ENCODE data around the gene ITGB4. TPM values are rescaled to one million over a fixed set of nuclear protein-coding genes. Genes with fewer than 3 reads are reported as not detected.

The ITGB4 gene
- total RNA-seq, 1 donor from 2014 or later: 9.7 TPM

DNA sequence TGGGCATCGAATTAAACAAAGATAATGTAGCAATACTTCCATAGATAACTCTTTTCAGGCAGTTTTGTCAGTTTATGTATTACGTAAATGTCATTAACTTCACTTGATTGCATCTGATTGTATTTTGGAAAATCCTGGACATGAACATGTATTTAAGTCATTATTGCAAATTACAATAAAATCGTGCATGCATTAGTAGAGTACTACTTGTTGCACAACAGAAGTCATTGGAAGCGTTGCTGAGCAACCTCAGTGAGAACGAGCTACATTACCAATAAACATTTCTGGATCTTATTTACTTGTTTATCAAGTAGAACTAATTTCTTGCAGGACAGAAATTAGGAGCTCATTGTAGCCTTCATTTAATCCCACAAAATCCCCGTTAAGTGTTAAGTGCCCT, 70.0 kb downstream of the ITGB4 start:
- Mint-ChIP-seq H3K36me3 (ENCODE audit: insufficient read depth) (peaks cover 8% of the 10 kb centered on the region), H3K9me3 (ENCODE audit: low read depth) (no peaks in the 10 kb centered on the region), H3K4me1 (ENCODE audit: low read depth) (peaks cover 7% of the 10 kb centered on the region), H3K27ac (peak overlapping the region; percentile 2), H3K4me3 (ENCODE audit: low read depth) (no peak overlapping the region), H3K27me3 (no peaks in the 10 kb centered on the region)
- TF ChIP-seq, protein P1, sequence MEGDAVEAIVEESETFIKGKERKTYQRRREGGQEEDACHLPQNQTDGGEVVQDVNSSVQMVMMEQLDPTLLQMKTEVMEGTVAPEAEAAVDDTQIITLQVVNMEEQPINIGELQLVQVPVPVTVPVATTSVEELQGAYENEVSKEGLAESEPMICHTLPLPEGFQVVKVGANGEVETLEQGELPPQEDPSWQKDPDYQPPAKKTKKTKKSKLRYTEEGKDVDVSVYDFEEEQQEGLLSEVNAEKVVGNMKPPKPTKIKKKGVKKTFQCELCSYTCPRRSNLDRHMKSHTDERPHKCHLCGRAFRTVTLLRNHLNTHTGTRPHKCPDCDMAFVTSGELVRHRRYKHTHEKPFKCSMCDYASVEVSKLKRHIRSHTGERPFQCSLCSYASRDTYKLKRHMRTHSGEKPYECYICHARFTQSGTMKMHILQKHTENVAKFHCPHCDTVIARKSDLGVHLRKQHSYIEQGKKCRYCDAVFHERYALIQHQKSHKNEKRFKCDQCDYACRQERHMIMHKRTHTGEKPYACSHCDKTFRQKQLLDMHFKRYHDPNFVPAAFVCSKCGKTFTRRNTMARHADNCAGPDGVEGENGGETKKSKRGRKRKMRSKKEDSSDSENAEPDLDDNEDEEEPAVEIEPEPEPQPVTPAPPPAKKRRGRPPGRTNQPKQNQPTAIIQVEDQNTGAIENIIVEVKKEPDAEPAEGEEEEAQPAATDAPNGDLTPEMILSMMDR (IDR thresholded peaks at IDR 0.05; ENCODE audit: unreplicated experiment): no peak
- DNase-seq (ENCODE audit: low spot score, unreplicated experiment): no peak

GRCh38 chr17:75793460-75793859, 72.2 kb downstream of the ITGB4 start:
- no peak overlapping the region for H3K4me3 Mint-ChIP-seq (ENCODE audit: low read depth)
- TF ChIP-seq, protein P1 (IDR thresholded peaks at IDR 0.05; ENCODE audit: unreplicated experiment): no peak
- no peak overlapping the region for H3K27ac Mint-ChIP-seq
- no peaks in the 10 kb centered on the region for H3K9me3 Mint-ChIP-seq (ENCODE audit: low read depth)
- no peak for DNase-seq (ENCODE audit: low spot score, unreplicated experiment)
- H3K36me3 Mint-ChIP-seq (ENCODE audit: insufficient read depth): peaks cover 6% of the 10 kb centered on the region
- H3K27me3 Mint-ChIP-seq: no peaks in the 10 kb centered on the region
- no peaks in the 10 kb centered on the region for H3K4me1 Mint-ChIP-seq (ENCODE audit: low read depth)

- no peaks in the 10 kb centered on the region for H3K9me3 Mint-ChIP-seq (ENCODE audit: low read depth)
- H3K27me3 Mint-ChIP-seq: no peaks in the 10 kb centered on the region
- TF ChIP-seq, protein P1 (IDR thresholded peaks at IDR 0.05; ENCODE audit: unreplicated experiment): no peak
- no peaks in the 10 kb centered on the region for H3K4me1 Mint-ChIP-seq (ENCODE audit: low read depth)
- H3K4me3 Mint-ChIP-seq (ENCODE audit: low read depth): no peak overlapping the region
- peak overlapping the region; percentile 90 for H3K27ac Mint-ChIP-seq
- no peak for DNase-seq (ENCODE audit: low spot score, unreplicated experiment)
- H3K36me3 Mint-ChIP-seq (ENCODE audit: insufficient read depth): peaks cover 7% of the 10 kb centered on the region
Measured at GRCh38 chr17:75795820-75796607, 74.8 kb downstream of the ITGB4 start.

GRCh38 chr17:75799402-75799801, 78.1 kb downstream of the ITGB4 start:
- Mint-ChIP-seq H3K27me3 (no peaks in the 10 kb centered on the region), H3K27ac (no peak overlapping the region), H3K4me3 (ENCODE audit: low read depth) (no peak overlapping the region), H3K9me3 (ENCODE audit: low read depth) (no peaks in the 10 kb centered on the region), H3K4me1 (ENCODE audit: low read depth) (no peaks in the 10 kb centered on the region), H3K36me3 (ENCODE audit: insufficient read depth) (peaks cover 3% of the 10 kb centered on the region)
- TF ChIP-seq, protein P1 (IDR thresholded peaks at IDR 0.05; ENCODE audit: unreplicated experiment): no peak
- DNase-seq (ENCODE audit: low spot score, unreplicated experiment): no peak

DNA sequence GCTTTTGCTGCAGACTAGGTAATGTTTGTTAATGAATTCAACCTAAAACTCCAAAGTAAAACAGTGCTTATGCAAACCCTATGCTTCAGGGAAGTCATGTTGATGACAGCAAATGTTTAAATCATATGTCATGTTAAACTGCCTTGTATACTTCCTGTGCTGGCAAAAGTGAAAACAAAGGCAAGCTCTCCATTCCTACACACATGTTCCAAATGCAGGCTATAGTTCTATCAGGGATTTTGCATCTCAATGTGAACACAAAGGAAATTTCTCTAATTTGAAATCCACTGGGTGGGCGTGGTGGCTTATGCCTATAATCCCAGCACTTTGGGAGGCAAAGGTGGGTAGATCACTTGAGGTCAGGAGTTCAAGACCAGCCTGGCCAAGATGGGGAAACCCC, 82.6 kb downstream of the ITGB4 start:
- Mint-ChIP-seq H3K4me3 (ENCODE audit: low read depth) (no peak overlapping the region), H3K4me1 (ENCODE audit: low read depth) (no peaks in the 10 kb centered on the region), H3K9me3 (ENCODE audit: low read depth) (no peaks in the 10 kb centered on the region), H3K27ac (no peak overlapping the region), H3K27me3 (no peaks in the 10 kb centered on the region), H3K36me3 (ENCODE audit: insufficient read depth) (peaks cover 3% of the 10 kb centered on the region)
- TF ChIP-seq, protein P1 (IDR thresholded peaks at IDR 0.05; ENCODE audit: unreplicated experiment): no peak
- no peak for DNase-seq (ENCODE audit: low spot score, unreplicated experiment)

All from progenitor cell of endocrine pancreas (in vitro differentiated cells).